ENCODE results near the gene PSMD4. TPM values are rescaled to one million over a fixed set of nuclear protein-coding genes. Genes with fewer than 3 reads are reported as not detected.

PSMD4 gene
- total and polyA plus RNA-seq, 4 donors = 115 to 162 (median 131) TPM

GRCh38 chr1:151237678-151238466, 16.7 kb upstream of the PSMD4 start:
- DNase-seq (no peak), ATAC-seq (ENCODE audit: low FRiP score) (no peak)
- Histone ChIP-seq H3K27me3 (ENCODE audit: control insufficient read depth in 1 of 2, insufficient read depth in 2 of 2, low read length in 1 of 2) (no peaks in the 10 kb centered on the region), H3K27ac (ENCODE audit: low read depth in 1 of 2, low read length in 2 of 2) (no peak overlapping the region), H3K36me3 (ENCODE audit: control insufficient read depth in 1 of 2, insufficient read depth in 2 of 2, low read length in 1 of 2) (peaks cover 16 to 21% of the 10 kb centered on the region in 2 donors), H3K9me3 (ENCODE audit: control insufficient read depth, low read length) (no peaks in the 10 kb centered on the region), H3K4me3 (ENCODE audit: low read length in 2 of 2) (no peak overlapping the region), H3K4me1 (ENCODE audit: control insufficient read depth in 1 of 2, insufficient read depth in 2 of 2, low read length in 2 of 2) (no peaks in the 10 kb centered on the region)
- intact Hi-C loops (cut with DNase I) = no loop called here
- 83 to 85% methylated on average over 4 of the region's 4 CpGs for WGBS, 2 donors

- Histone ChIP-seq H3K27ac (ENCODE audit: low read depth in 1 of 2, low read length in 2 of 2) (no peak overlapping the region), H3K9me3 (ENCODE audit: control insufficient read depth, low read length) (no peaks in the 10 kb centered on the region), H3K36me3 (ENCODE audit: control insufficient read depth in 1 of 2, insufficient read depth in 2 of 2, low read length in 1 of 2) (peaks cover 18 to 21% of the 10 kb centered on the region in 2 donors), H3K27me3 (ENCODE audit: control insufficient read depth in 1 of 2, insufficient read depth in 2 of 2, low read length in 1 of 2) (no peaks in the 10 kb centered on the region), H3K4me1 (ENCODE audit: control insufficient read depth in 1 of 2, insufficient read depth in 2 of 2, low read length in 2 of 2) (no peaks in the 10 kb centered on the region), H3K4me3 (ENCODE audit: low read length in 2 of 2) (no peak overlapping the region)
- intact Hi-C loops (cut with DNase I) = no loop called here
- no peak for DNase-seq
- no peak for ATAC-seq (ENCODE audit: low FRiP score)
- WGBS, 2 donors = 8 to 10% methylated on average over 1 of the region's 1 CpG
These were observed 16.1 kb upstream of the PSMD4 start for GRCh38 chr1:151238467-151238739.

- H3K9me3 ChIP-seq (ENCODE audit: control insufficient read depth, low read length) = no peaks in the 10 kb centered on the region
- WGBS, 2 donors = 87 to 88% methylated on average over 2 of the region's 2 CpGs
- ATAC-seq (ENCODE audit: low FRiP score) = no peak
- H3K27me3 ChIP-seq (ENCODE audit: control insufficient read depth in 1 of 2, insufficient read depth in 2 of 2, low read length in 1 of 2) = no peaks in the 10 kb centered on the region
- intact Hi-C loops (cut with DNase I) = no loop called here
- peaks cover 13 to 14% of the 10 kb centered on the region in 2 donors for H3K36me3 ChIP-seq (ENCODE audit: control insufficient read depth in 1 of 2, insufficient read depth in 2 of 2, low read length in 1 of 2)
- no peak for DNase-seq
- no peak overlapping the region for H3K27ac ChIP-seq (ENCODE audit: low read depth in 1 of 2, low read length in 2 of 2)
- no peaks in the 10 kb centered on the region for H3K4me1 ChIP-seq (ENCODE audit: control insufficient read depth in 1 of 2, insufficient read depth in 2 of 2, low read length in 2 of 2)
- H3K4me3 ChIP-seq (ENCODE audit: low read length in 2 of 2) = no peak overlapping the region
These were observed 12.1 kb upstream of the PSMD4 start for GRCh38 chr1:151242442-151242841.

GRCh38 chr1:151243683-151244216, 10.8 kb upstream of the PSMD4 start:
- H3K9me3 ChIP-seq (ENCODE audit: control insufficient read depth, low read length) = no peaks in the 10 kb centered on the region
- H3K27me3 ChIP-seq (ENCODE audit: control insufficient read depth in 1 of 2, insufficient read depth in 2 of 2, low read length in 1 of 2) = no peaks in the 10 kb centered on the region
- H3K27ac ChIP-seq (ENCODE audit: low read depth in 1 of 2, low read length in 2 of 2) = no peak overlapping the region
- WGBS, 2 donors = 77 to 78% methylated on average over 5 of the region's 5 CpGs
- intact Hi-C loops (cut with DNase I) = no loop called here
- peaks cover 14 to 15% of the 10 kb centered on the region in 2 donors for H3K36me3 ChIP-seq (ENCODE audit: control insufficient read depth in 1 of 2, insufficient read depth in 2 of 2, low read length in 1 of 2)
- no peak overlapping the region for H3K4me3 ChIP-seq (ENCODE audit: low read length in 2 of 2)
- ATAC-seq (ENCODE audit: low FRiP score) (no peak), DNase-seq (no peak)
- no peaks in the 10 kb centered on the region for H3K4me1 ChIP-seq (ENCODE audit: control insufficient read depth in 1 of 2, insufficient read depth in 2 of 2, low read length in 2 of 2)

GRCh38 chr1:151246786-151247185, 7.7 kb upstream of the PSMD4 start:
- DNase-seq = no peak
- Histone ChIP-seq H3K27me3 (ENCODE audit: control insufficient read depth in 1 of 2, insufficient read depth in 2 of 2, low read length in 1 of 2) (no peaks in the 10 kb centered on the region), H3K4me3 (ENCODE audit: low read length in 2 of 2) (no peak overlapping the region), H3K9me3 (ENCODE audit: control insufficient read depth, low read length) (no peaks in the 10 kb centered on the region), H3K36me3 (ENCODE audit: control insufficient read depth in 1 of 2, insufficient read depth in 2 of 2, low read length in 1 of 2) (peaks cover 14 to 16% of the 10 kb centered on the region in 2 donors), H3K4me1 (ENCODE audit: control insufficient read depth in 1 of 2, insufficient read depth in 2 of 2, low read length in 2 of 2) (no peaks in the 10 kb centered on the region), H3K27ac (ENCODE audit: low read depth in 1 of 2, low read length in 2 of 2) (no peak overlapping the region)
- ATAC-seq (ENCODE audit: low FRiP score) = no peak
- 86 to 87% methylated on average over 2 of the region's 2 CpGs for WGBS, 2 donors
- intact Hi-C loops (cut with DNase I) = no loop called here

- Histone ChIP-seq H3K4me3 (ENCODE audit: low read length in 2 of 2) (no peak overlapping the region), H3K27ac (ENCODE audit: low read depth in 1 of 2, low read length in 2 of 2) (no peak overlapping the region), H3K4me1 (ENCODE audit: control insufficient read depth in 1 of 2, insufficient read depth in 2 of 2, low read length in 2 of 2) (peaks cover 0 to 3% of the 10 kb centered on the region in 2 donors), H3K27me3 (ENCODE audit: control insufficient read depth in 1 of 2, insufficient read depth in 2 of 2, low read length in 1 of 2) (no peaks in the 10 kb centered on the region), H3K9me3 (ENCODE audit: control insufficient read depth, low read length) (no peaks in the 10 kb centered on the region), H3K36me3 (ENCODE audit: control insufficient read depth in 1 of 2, insufficient read depth in 2 of 2, low read length in 1 of 2) (peaks cover 6 to 8% of the 10 kb centered on the region in 2 donors)
- DNase-seq (peak; percentile 75 to 79), ATAC-seq (ENCODE audit: low FRiP score) (peak; percentile 69)
- WGBS, 2 donors = 63 to 65% methylated on average over 16 of the region's 16 CpGs
- intact Hi-C loops (cut with DNase I) = loop anchor here (2.0 to 5.0 kb wide), 2 partner anchors 55 kb away; partner anchors contain the start of gene PIP5K1A (in 1 of the 2)
These were observed 2.7 kb upstream of the PSMD4 start for GRCh38 chr1:151251656-151252470.

- WGBS, 2 donors = 29 to 31% methylated on average over 10 of the region's 10 CpGs
- no peak overlapping the region for H3K27ac ChIP-seq (ENCODE audit: low read depth in 1 of 2, low read length in 2 of 2)
These were observed 847 bp downstream of the PSMD4 start for GRCh38 chr1:151255381-151255780.

GRCh38 chr1:151259351-151259750, 4.8 kb downstream of the PSMD4 start:
- H3K27ac ChIP-seq (ENCODE audit: low read depth in 1 of 2, low read length in 2 of 2) = no peak overlapping the region
- ATAC-seq (ENCODE audit: low FRiP score) = no peak

More at GRCh38 chr1:151255381-151255780, 847 bp downstream of the PSMD4 start:
- no peak for ATAC-seq (ENCODE audit: low FRiP score)
- Histone ChIP-seq H3K4me3 (ENCODE audit: low read length in 2 of 2) (peak overlapping the region; percentile 67 to 78), H3K36me3 (ENCODE audit: control insufficient read depth in 1 of 2, insufficient read depth in 2 of 2, low read length in 1 of 2) (no peaks in the 10 kb centered on the region), H3K27me3 (ENCODE audit: control insufficient read depth in 1 of 2, insufficient read depth in 2 of 2, low read length in 1 of 2) (no peaks in the 10 kb centered on the region), H3K9me3 (ENCODE audit: control insufficient read depth, low read length) (no peaks in the 10 kb centered on the region), H3K4me1 (ENCODE audit: control insufficient read depth in 1 of 2, insufficient read depth in 2 of 2, low read length in 2 of 2) (peaks cover 0 to 3% of the 10 kb centered on the region in 2 donors)
- intact Hi-C loops (cut with DNase I) = no loop called here
- DNase-seq = no peak

More at GRCh38 chr1:151259351-151259750, 4.8 kb downstream of the PSMD4 start:
- Histone ChIP-seq H3K36me3 (ENCODE audit: control insufficient read depth in 1 of 2, insufficient read depth in 2 of 2, low read length in 1 of 2) (peaks cover 0 to 2% of the 10 kb centered on the region in 2 donors), H3K4me3 (ENCODE audit: low read length in 2 of 2) (no peak overlapping the region), H3K4me1 (ENCODE audit: control insufficient read depth in 1 of 2, insufficient read depth in 2 of 2, low read length in 2 of 2) (peaks cover 0 to 3% of the 10 kb centered on the region in 2 donors), H3K27me3 (ENCODE audit: control insufficient read depth in 1 of 2, insufficient read depth in 2 of 2, low read length in 1 of 2) (no peaks in the 10 kb centered on the region), H3K9me3 (ENCODE audit: control insufficient read depth, low read length) (no peaks in the 10 kb centered on the region)
- intact Hi-C loops (cut with DNase I) = no loop called here
- 69 to 77% methylated on average over 2 of the region's 2 CpGs for WGBS, 2 donors
- no peak for DNase-seq
